ENCODE measurements around the gene HSPA6. TPM values are rescaled to one million over a fixed set of nuclear protein-coding genes. Genes with fewer than 3 reads are reported as not detected.

Gene HSPA6
- total RNA-seq, 3 donors from 2014 or later, result 1.3 to 17.1 (median 5.3) TPM

DNA sequence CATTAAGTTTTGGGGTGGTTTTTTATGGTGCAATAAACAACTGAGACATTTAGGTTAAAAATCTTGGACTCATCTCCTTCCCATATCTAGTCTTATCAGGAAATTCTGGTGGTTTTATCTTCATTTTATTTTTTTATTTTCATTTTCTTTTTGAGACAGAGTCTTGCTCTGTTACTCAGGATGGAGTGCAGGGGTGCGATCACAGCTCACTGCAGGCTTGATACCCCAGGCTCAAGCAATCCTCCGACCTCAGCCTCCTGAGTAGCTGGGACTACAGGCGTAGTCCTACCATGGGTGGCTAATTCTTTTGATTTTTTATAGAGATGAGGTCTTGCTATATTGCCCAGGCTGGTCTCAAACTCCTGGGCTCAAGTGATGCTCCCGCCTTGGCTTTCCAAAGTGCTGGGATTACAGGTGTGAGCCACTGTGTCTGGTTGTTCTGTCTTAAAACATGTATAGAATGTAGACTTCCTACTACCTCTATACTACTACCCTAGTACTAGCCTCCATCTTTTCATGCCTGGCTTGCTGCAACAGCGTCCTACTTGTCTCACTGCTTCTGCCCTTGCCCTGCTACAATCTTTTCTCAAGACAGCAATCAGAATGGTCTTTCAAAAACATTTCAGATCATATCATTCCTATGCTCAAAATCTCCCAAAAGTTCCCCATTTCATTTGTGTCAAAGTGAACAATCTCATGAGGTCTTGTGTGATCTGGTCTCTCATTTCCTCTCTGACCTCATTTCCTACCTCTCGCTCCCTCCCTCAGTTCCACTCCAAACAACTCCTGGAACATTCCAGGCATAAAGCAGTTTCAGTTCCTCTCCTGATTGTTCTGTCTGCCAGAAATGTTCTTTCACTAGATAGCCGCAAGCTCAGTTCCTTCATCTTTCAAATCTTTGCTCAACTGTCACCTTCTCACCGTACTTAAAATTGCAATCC is 25.0 kb upstream of the HSPA6 start:
- H3K9me3 ChIP-seq, result no peaks in the 10 kb centered on the region
- H3K27ac ChIP-seq, result peak overlapping the region in 1 of 2 donors; percentile 49
- no peak overlapping the region for H3K4me3 ChIP-seq
- H3K27me3 ChIP-seq, result peaks cover 0 to 3% of the 10 kb centered on the region in 2 donors
- intact Hi-C loops (cut with DNase I; ENCODE audit: low total_unique reads), result no loop called here
- H3K36me3 ChIP-seq, result no peaks in the 10 kb centered on the region
- TF ChIP-seq, protein P1, sequence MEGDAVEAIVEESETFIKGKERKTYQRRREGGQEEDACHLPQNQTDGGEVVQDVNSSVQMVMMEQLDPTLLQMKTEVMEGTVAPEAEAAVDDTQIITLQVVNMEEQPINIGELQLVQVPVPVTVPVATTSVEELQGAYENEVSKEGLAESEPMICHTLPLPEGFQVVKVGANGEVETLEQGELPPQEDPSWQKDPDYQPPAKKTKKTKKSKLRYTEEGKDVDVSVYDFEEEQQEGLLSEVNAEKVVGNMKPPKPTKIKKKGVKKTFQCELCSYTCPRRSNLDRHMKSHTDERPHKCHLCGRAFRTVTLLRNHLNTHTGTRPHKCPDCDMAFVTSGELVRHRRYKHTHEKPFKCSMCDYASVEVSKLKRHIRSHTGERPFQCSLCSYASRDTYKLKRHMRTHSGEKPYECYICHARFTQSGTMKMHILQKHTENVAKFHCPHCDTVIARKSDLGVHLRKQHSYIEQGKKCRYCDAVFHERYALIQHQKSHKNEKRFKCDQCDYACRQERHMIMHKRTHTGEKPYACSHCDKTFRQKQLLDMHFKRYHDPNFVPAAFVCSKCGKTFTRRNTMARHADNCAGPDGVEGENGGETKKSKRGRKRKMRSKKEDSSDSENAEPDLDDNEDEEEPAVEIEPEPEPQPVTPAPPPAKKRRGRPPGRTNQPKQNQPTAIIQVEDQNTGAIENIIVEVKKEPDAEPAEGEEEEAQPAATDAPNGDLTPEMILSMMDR (IDR thresholded peaks at IDR 0.05), result no peak
- TF ChIP-seq POLR2A (IDR thresholded peaks at IDR 0.05) (no peak), POLR2AphosphoS5 (IDR thresholded peaks at IDR 0.05) (no peak)
- DNase-seq (ENCODE audit: low spot score in 2 of 2), result no peak
- H3K4me1 ChIP-seq, result no peaks in the 10 kb centered on the region

DNA sequence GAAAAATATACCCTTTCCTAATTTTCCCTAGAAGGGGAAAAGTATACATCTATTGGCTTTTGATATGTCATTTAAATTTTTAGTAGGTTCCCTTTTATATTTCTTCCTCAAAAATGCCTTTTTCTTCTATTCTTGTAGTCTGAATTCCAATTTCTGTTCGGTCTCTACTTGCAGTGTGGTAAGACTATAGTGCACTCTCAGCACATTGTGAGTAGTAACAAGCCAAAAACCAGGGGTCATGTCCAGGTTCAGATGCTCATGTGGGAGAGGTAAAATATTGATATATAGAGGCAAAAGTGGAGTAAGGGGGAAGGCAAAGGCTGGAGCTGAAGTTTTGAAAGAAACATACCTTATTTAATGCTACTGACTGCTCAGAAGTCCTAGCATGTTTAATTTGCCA is 23.1 kb upstream of the HSPA6 start:
- TF ChIP-seq POLR2A (IDR thresholded peaks at IDR 0.05) (no peak), POLR2AphosphoS5 (IDR thresholded peaks at IDR 0.05) (no peak)
- TF ChIP-seq, protein P1 (IDR thresholded peaks at IDR 0.05), result no peak
- Histone ChIP-seq H3K36me3 (no peaks in the 10 kb centered on the region), H3K4me1 (no peaks in the 10 kb centered on the region), H3K9me3 (no peaks in the 10 kb centered on the region), H3K27ac (no peak overlapping the region), H3K27me3 (peaks cover 0 to 3% of the 10 kb centered on the region in 2 donors), H3K4me3 (no peak overlapping the region)
- no peak for DNase-seq (ENCODE audit: low spot score in 2 of 2)
- intact Hi-C loops (cut with DNase I; ENCODE audit: low total_unique reads), result no loop called here

DNA sequence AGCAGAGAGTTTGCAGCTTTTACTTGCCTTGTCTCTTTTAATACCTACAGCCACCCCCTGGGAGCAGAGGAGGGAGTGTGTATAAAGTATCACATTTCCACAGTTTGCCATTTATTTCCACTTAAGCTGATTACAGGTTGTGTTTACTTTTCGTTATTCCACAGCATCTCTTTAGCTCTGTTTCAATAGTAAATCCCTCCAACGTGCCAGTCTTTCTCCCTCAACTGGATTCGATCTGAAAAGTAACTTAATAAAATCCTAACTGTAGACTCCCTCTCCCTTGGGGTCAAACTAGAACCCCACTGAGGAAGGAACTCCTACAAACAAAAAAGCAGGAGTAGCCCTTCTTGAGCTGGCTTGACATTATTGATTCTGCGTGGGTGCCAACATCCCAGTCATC is 22.2 kb upstream of the HSPA6 start:
- Histone ChIP-seq H3K4me1 (no peaks in the 10 kb centered on the region), H3K4me3 (no peak overlapping the region), H3K9me3 (no peaks in the 10 kb centered on the region), H3K36me3 (no peaks in the 10 kb centered on the region), H3K27me3 (peaks cover 0 to 2% of the 10 kb centered on the region in 2 donors), H3K27ac (no peak overlapping the region)
- TF ChIP-seq POLR2AphosphoS5 (IDR thresholded peaks at IDR 0.05) (no peak), POLR2A (IDR thresholded peaks at IDR 0.05) (no peak)
- TF ChIP-seq, protein P1 (IDR thresholded peaks at IDR 0.05), result no peak
- intact Hi-C loops (cut with DNase I; ENCODE audit: low total_unique reads), result no loop called here
- DNase-seq (ENCODE audit: low spot score in 2 of 2), result no peak

DNA sequence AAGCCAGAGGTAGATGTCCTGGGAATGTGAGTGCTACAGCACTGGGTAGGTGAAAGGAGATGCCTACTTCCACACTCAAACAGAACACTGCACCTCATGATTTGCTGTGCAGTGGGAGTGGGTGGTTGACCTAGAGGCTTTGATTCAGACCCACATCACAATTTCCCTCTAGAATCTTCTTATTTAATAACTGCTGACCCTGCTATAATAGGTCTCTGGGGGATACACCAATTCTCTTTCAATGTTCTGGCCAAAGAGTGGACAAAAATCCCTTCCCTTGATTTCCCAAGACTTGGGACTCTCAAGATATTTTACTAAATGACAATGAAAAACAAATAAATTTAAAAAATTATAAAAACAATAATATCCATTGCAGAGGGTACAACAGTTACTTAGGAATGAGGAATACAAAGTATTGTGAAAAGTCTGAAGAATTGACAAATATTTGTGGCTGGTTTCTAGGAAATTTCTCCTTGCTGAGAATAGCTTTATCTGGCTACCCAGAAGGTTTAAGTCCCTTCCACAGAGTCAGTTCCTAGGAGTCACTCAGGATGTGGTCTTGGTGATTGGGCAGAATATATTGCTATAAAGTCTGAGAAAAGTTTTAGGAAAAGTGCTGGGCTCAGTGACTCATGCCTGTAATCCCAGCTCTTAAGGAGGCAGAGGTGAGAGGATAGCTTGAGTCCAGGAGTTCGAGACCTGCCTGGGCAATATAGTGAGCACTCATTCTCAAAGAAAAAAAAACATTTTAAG is 21.5 kb upstream of the HSPA6 start:
- no peak overlapping the region for H3K27ac ChIP-seq
- H3K9me3 ChIP-seq, result no peaks in the 10 kb centered on the region
- intact Hi-C loops (cut with DNase I; ENCODE audit: low total_unique reads), result no loop called here
- no peaks in the 10 kb centered on the region for H3K36me3 ChIP-seq
- TF ChIP-seq POLR2AphosphoS5 (IDR thresholded peaks at IDR 0.05) (no peak), POLR2A (IDR thresholded peaks at IDR 0.05) (no peak)
- TF ChIP-seq, protein P1 (IDR thresholded peaks at IDR 0.05), result no peak
- H3K4me3 ChIP-seq, result no peak overlapping the region
- H3K4me1 ChIP-seq, result no peaks in the 10 kb centered on the region
- DNase-seq (ENCODE audit: low spot score in 2 of 2), result no peak
- no peaks in the 10 kb centered on the region for H3K27me3 ChIP-seq

DNA sequence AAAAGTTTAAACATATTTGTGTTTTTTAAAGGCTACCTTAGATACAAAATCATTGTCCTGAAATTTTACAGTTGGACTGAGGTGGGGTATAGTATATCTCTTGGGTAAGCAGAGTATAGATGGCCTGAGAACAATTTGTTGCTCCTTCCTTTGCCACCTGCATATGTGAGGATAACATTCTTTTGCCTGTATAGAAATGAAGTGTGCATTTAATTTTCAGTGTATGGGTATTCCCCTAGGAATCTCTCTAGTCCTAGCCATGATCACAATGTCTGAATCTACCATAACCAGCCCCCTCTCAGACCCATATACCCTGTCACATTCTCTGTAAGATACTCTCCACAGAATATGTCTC is 21.0 kb upstream of the HSPA6 start:
- no peak for TF ChIP-seq POLR2AphosphoS5 (IDR thresholded peaks at IDR 0.05)
- no peaks in the 10 kb centered on the region for H3K9me3 ChIP-seq
- no peak overlapping the region for H3K4me3 ChIP-seq
- no peaks in the 10 kb centered on the region for H3K36me3 ChIP-seq
- no peaks in the 10 kb centered on the region for H3K27me3 ChIP-seq
- no peak overlapping the region for H3K27ac ChIP-seq
- intact Hi-C loops (cut with DNase I; ENCODE audit: low total_unique reads), result no loop called here
- no peak for DNase-seq (ENCODE audit: low spot score in 2 of 2)
- no peaks in the 10 kb centered on the region for H3K4me1 ChIP-seq
